Breast epithelium (tissue), 4 donors: ENCODE data around the gene ST3GAL6. TPM values are rescaled to one million over a fixed set of nuclear protein-coding genes. Genes with fewer than 3 reads are reported as not detected.

Experiments used
- DNase-seq, 2 donors: peaks; one replicate each; pipeline ENCODE4 v3.0.0-alpha.2; 2019; ENCODE audit warnings: low spot score in 2 of 2
- H3K27ac ChIP-seq, 2 donors: fragments of 200-600 bp; sonication (generic) in 1 of 2; one replicate each; pipeline ENCODE4 v1.5.1; 2016 to 2019; ENCODE audit warnings: mild to moderate bottlenecking in 1 of 2
- H3K27me3 ChIP-seq, 2 donors: fragments of 200-600 bp; sonication (generic) in 1 of 2; one replicate each; pipeline versions ENCODE4 v1.5.1 to v1.6.0; 2017 to 2019; ENCODE audit warnings: control low read depth in 1 of 2, mild to moderate bottlenecking in 1 of 2
- H3K36me3 ChIP-seq: fragments of 200-600 bp; one replicate; pipeline ENCODE4 v1.5.1; 2019
- H3K4me1 ChIP-seq, 2 donors: fragments of 200-600 bp; sonication (generic); one replicate each; pipeline ENCODE4 v1.5.1; 2016 to 2019; ENCODE audit warnings: control low read depth in 1 of 2
- H3K4me3 ChIP-seq, 3 donors: fragments of 200-600 bp; sonication (generic); 1 replicate in 2 of 3; 2 replicates in 1 of 3; pipeline ENCODE4 v1.5.1; 2016 to 2019; ENCODE audit warnings: mild to moderate bottlenecking in 3 of 3, moderate library complexity in 2 of 3
- H3K9me3 ChIP-seq, 2 donors: fragments of 200-600 bp; sonication (generic) in 1 of 2; one replicate each; pipeline ENCODE4 v1.5.1; 2016 to 2019; ENCODE audit warnings: control low read depth in 1 of 2
- POLR2A ChIP-seq: fragments of 450-650 bp; IDR thresholded peaks from one replicate; pipeline ENCODE4 v1.6.1; 2016; ENCODE audit warnings: antibody characterized with exemption, mild to moderate bottlenecking, moderate library complexity
- POLR2AphosphoS5 ChIP-seq, 3 donors: sonication (generic); formaldehyde crosslinking; IDR thresholded peaks; one replicate each; pipeline ENCODE4 v1.6.1; 2017; ENCODE audit warnings: antibody characterized with exemption in 3 of 3
- intact Hi-C: fragments of 100-400 bp; cut with DNase I; formaldehyde crosslinking; loops from one replicate; pipeline ENCODE4 v1.15.1; 2023; ENCODE audit warnings: low total_unique reads
- total RNA-seq, 3 donors: library from RNA; depleted of rRNA; stranded (reverse); fragments of >200 nt; gene quantifications; one replicate each; pipeline ENCODE4 v1.1.0, GENCODE V29; 2016
- TF ChIP-seq, protein P1 (sequence below), 3 donors: fragments of 450-650 bp; IDR thresholded peaks; one replicate each; pipeline ENCODE4 v1.5.1; 2016 to 2017; ENCODE audit warnings: antibody characterized with exemption in 3 of 3, mild to moderate bottlenecking in 3 of 3, moderate library complexity in 3 of 3

Gene ST3GAL6
- total RNA-seq, 3 donors from 2014 or later, result 16.1 to 52.6 (median 22.1) TPM

DNA sequence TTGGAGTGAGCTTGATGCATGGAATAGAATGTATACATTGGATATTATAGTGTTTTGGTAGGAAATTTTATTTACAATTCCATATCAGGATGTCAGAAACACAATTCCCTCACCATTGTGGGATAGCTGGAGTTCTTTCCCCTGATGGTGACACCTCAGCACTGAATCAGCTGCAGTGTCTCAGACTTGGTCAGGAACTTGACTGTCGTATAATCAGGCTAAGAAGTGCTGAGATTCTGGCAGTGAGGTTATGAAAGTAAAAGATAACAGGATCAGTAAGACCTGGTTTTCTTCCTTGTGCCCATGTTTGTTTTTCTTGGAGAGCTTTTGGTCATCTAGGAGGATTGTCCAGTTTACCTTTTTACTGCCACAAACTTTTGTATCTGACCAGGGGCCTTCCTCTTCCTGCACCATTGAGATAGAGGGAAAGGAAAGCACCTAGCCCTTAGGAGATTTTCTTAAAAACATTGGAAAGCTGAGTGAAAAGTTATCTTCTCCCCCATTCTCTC, 27.3 kb upstream of the ST3GAL6 start:
- intact Hi-C loops, result no loop called here
- TF ChIP-seq POLR2AphosphoS5 (IDR thresholded peaks at IDR 0.05) (no peak), POLR2A (no peak)
- TF ChIP-seq, protein P1, sequence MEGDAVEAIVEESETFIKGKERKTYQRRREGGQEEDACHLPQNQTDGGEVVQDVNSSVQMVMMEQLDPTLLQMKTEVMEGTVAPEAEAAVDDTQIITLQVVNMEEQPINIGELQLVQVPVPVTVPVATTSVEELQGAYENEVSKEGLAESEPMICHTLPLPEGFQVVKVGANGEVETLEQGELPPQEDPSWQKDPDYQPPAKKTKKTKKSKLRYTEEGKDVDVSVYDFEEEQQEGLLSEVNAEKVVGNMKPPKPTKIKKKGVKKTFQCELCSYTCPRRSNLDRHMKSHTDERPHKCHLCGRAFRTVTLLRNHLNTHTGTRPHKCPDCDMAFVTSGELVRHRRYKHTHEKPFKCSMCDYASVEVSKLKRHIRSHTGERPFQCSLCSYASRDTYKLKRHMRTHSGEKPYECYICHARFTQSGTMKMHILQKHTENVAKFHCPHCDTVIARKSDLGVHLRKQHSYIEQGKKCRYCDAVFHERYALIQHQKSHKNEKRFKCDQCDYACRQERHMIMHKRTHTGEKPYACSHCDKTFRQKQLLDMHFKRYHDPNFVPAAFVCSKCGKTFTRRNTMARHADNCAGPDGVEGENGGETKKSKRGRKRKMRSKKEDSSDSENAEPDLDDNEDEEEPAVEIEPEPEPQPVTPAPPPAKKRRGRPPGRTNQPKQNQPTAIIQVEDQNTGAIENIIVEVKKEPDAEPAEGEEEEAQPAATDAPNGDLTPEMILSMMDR (IDR thresholded peaks at IDR 0.05), result no peak
- H3K4me3 ChIP-seq, result no peak overlapping the region
- H3K9me3 ChIP-seq, result no peaks in the 10 kb centered on the region
- H3K27ac ChIP-seq, result no peak overlapping the region
- no peaks in the 10 kb centered on the region for H3K4me1 ChIP-seq
- H3K36me3 ChIP-seq, result no peaks in the 10 kb centered on the region
- DNase-seq, result no peak
- H3K27me3 ChIP-seq, result no peaks in the 10 kb centered on the region

DNA sequence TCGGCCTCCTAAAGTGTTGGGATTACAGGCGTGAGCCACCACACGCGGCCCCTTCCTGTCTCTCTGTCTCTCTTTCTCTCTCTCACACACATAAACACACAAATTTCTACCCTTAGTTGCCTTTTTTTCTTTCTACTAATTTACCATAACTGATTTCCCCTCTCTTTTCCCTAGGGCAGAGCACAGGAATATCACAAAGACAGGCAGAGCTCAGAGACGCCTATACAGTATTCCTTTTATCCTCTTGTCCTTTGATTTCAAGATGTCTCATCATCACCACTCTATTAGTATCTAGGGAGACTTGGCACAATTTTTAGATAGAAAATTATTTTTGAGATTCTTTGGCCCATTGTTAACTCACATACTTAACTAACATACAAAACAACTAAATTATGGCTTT, 25.8 kb upstream of the ST3GAL6 start:
- intact Hi-C loops, result no loop called here
- no peaks in the 10 kb centered on the region for H3K4me1 ChIP-seq
- TF ChIP-seq POLR2AphosphoS5 (IDR thresholded peaks at IDR 0.05), result no peak
- TF ChIP-seq, protein P1 (IDR thresholded peaks at IDR 0.05), result no peak
- no peaks in the 10 kb centered on the region for H3K9me3 ChIP-seq
- no peak for DNase-seq
- H3K4me3 ChIP-seq, result no peak overlapping the region
- no peaks in the 10 kb centered on the region for H3K27me3 ChIP-seq
- H3K27ac ChIP-seq, result no peak overlapping the region
- no peaks in the 10 kb centered on the region for H3K36me3 ChIP-seq

DNA sequence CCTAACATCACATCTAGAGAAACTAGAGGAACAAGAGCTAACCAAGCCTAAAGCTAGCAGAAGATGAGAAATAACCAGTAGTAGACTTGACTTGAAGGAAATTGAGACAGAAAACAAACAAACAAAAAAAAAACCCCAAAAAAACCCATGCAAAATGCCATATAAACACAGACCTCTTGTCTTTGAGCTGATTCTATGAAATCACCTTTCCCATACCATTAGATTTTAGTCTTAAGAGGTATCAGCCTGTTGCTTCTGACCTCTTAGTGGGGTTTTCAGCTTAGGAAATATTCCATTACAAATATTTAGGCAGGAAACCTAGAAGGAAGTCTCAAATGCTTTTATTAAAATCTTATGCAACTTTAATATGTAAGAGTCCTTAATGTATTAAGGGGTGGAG, 23.9 kb upstream of the ST3GAL6 start:
- no peak overlapping the region for H3K4me3 ChIP-seq
- no peak for DNase-seq
- TF ChIP-seq POLR2A, result no peak
- H3K4me1 ChIP-seq, result no peaks in the 10 kb centered on the region
- no peak overlapping the region for H3K27ac ChIP-seq
- intact Hi-C loops, result no loop called here
- no peaks in the 10 kb centered on the region for H3K27me3 ChIP-seq
- no peaks in the 10 kb centered on the region for H3K9me3 ChIP-seq
- no peaks in the 10 kb centered on the region for H3K36me3 ChIP-seq

DNA sequence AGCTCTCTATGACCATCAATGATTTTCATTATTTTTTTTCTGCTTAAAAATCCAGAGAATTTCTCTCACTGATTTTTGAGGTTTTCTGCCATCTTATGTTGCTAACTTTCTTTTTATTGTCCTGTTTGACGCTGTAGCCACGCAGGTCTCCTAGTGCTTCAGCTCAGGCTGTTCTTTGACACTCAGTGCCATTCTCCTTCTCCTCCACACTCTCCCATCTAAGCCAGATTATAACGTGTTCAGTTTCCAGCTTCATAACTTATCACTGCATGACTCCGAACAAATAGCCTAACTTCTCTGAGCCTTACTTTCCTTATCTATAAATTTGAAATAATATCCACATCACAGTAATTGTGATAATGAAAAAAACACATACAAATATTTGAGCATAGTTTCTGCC, 22.8 kb upstream of the ST3GAL6 start:
- TF ChIP-seq, protein P1 (IDR thresholded peaks at IDR 0.05), result no peak
- no peak for TF ChIP-seq POLR2AphosphoS5 (IDR thresholded peaks at IDR 0.05)
- no peak for TF ChIP-seq POLR2A
- no peak overlapping the region for H3K4me3 ChIP-seq
- intact Hi-C loops, result no loop called here

DNA sequence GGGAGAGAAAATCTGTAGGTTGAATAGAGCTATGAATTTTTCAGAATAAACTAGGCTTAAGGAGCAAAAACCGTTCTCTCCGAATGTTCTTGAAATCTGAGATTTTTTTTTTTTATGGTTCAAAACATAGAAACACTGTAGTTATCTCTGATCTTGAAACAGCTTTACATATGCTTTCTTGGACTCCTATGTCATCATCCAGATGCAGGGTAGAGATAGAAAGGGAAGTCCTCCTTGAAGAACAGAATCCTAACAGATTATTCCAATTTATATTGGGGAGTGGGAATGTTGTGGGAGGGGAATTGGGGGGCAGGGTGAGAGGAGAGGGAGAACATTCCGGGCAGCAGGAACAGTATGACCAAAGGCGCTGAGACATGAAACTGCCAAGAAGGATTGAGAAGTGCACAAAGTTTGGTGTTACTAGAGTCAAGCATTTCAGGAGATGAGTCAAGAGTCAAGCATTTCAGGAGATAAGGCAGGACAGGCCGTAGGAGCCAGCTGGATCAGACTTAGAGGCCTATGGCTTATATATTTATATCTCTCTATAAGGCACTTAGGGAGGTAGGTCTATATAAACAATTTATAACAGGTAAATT, 21.9 kb upstream of the ST3GAL6 start:
- Histone ChIP-seq H3K27ac (no peak overlapping the region), H3K4me3 (no peak overlapping the region), H3K36me3 (no peaks in the 10 kb centered on the region), H3K9me3 (no peaks in the 10 kb centered on the region), H3K27me3 (no peaks in the 10 kb centered on the region), H3K4me1 (no peaks in the 10 kb centered on the region)
- intact Hi-C loops, result no loop called here
- TF ChIP-seq POLR2AphosphoS5 (IDR thresholded peaks at IDR 0.05), result no peak
- no peak for TF ChIP-seq POLR2A
- TF ChIP-seq, protein P1 (IDR thresholded peaks at IDR 0.05), result no peak
- no peak for DNase-seq

More for the DNA sequence above, 22.8 kb upstream of the ST3GAL6 start:
- no peak for DNase-seq
- Histone ChIP-seq H3K36me3 (no peaks in the 10 kb centered on the region), H3K9me3 (no peaks in the 10 kb centered on the region), H3K27ac (no peak overlapping the region), H3K27me3 (no peaks in the 10 kb centered on the region), H3K4me1 (no peaks in the 10 kb centered on the region)
